ENCODE results near the gene PLCH1. TPM values are rescaled to one million over a fixed set of nuclear protein-coding genes. Genes with fewer than 3 reads are reported as not detected.

The PLCH1 gene
- total and polyA plus RNA-seq, 2 of the 8 experiments (the other 6 are each of a cell fraction or from before 2014, with no cell fraction given), result 5.8 to 17.2 TPM

DNA sequence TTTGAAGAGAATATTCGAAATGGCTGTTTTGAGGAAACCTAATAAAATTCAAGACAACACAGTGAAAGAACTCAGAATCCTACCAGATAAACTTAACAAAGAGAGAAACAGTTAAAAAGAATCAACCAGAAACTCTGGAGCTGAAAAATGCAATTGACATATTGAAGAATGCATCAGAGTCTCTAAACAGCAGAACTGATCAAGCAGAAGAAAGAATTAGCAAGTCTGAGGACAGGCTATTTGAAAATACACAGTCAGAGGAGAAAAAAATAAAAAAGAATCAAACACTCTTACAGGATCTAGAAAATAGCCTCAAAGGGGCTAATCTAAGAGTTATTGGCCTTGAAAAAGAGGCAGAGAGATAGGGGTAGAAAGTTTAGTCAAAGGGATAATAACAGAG lies 47.7 kb upstream of the PLCH1 start:
- POLR2A ChIA-PET (ENCODE audit: partially characterized antibody), result no interaction called here
- no peaks in the 10 kb centered on the region for H3K9me3 ChIP-seq (ENCODE audit: insufficient read depth in 2 of 2, low read depth in 1 of 2, low read length in 1 of 2)
- no peak overlapping the region for H2BK15ac ChIP-seq (ENCODE audit: low read length)
- H3K79me2 ChIP-seq (ENCODE audit: control insufficient read depth in 1 of 2, insufficient read depth in 2 of 2, low read length in 2 of 2), result no peaks in the 10 kb centered on the region
- H3K18ac ChIP-seq (ENCODE audit: extremely low read depth, low read length), result no peak overlapping the region
- H3K4me1 ChIP-seq (replicated peaks in 1 of 4; ENCODE audit: control insufficient read depth in 3 of 4, insufficient read depth in 4 of 4, low read length in 3 of 4), result peaks cover 0 to 7% (median 3%) of the 10 kb centered on the region in 4 experiments; a peak in 4 of 7 replicates
- H4K5ac ChIP-seq (ENCODE audit: insufficient read length, low read depth, low read length), result no peak overlapping the region
- no peak overlapping the region for H4K91ac ChIP-seq (replicated peaks; ENCODE audit: insufficient read length, low read length)
- 94% methylated on average over 1 of the region's 1 CpG; no CpG with 5 or more reads in 1 of the 2 experiments for WGBS, 2 experiments (ENCODE audit: extremely low coverage in 1 of 2, insufficient coverage in 1 of 2, insufficient read length in 1 of 2, insufficient replicate concordance in 2 of 2, low coverage in 1 of 2, low lambda C conversion rate in 2 of 2, missing lambda C conversion rate in 1 of 2)
- no peak overlapping the region for H3K4ac ChIP-seq (replicated peaks; ENCODE audit: insufficient read length, low read depth, low read length)
- H3K23me2 ChIP-seq (ENCODE audit: low read depth, low read length), result no peaks in the 10 kb centered on the region
- CTCF ChIA-PET (ENCODE audit: partially characterized antibody), result interaction anchor here (3.9 kb wide), 1 partner anchor 14 kb away, joined by 23 read pairs; the partner anchor contains the start of gene C3orf33
- no peak overlapping the region for H3K4me3 ChIP-seq (ENCODE audit: extremely low read depth in 1 of 4, insufficient read depth in 2 of 4, low read depth in 3 of 4, low read length in 4 of 4)
- H2BK120ac ChIP-seq (replicated peaks; ENCODE audit: low read depth, low read length), result no peak overlapping the region
- H3K27ac ChIP-seq (ENCODE audit: low read depth, low read length), result no peak overlapping the region
- H2BK5ac ChIP-seq (ENCODE audit: low read depth, low read length), result no peak overlapping the region
- no peaks in the 10 kb centered on the region for H3K79me1 ChIP-seq (ENCODE audit: low read depth, low read length)
- H3K36me3 ChIP-seq (ENCODE audit: control insufficient read depth in 2 of 4, insufficient read depth in 4 of 4, low read length in 3 of 4), result no peaks in the 10 kb centered on the region
- H3K23ac ChIP-seq (ENCODE audit: insufficient read length), result no peak overlapping the region
- no peak overlapping the region for H3K9ac ChIP-seq (replicated peaks in 1 of 4; ENCODE audit: extremely low read depth in 1 of 4, low read depth in 3 of 4, low read length in 3 of 4)
- FAIRE-seq (no peak), DNase-seq (ENCODE audit: low read depth in 1 of 2, low spot score in 2 of 2) (no peak)
- no peak overlapping the region for H2AK5ac ChIP-seq (ENCODE audit: low read depth, low read length)
- H3K27me3 ChIP-seq (replicated peaks in 1 of 4; ENCODE audit: control insufficient read depth in 3 of 4, extremely low read depth in 1 of 4, insufficient read depth in 3 of 4, low read length in 3 of 4), result no peaks in the 10 kb centered on the region
- H3K4me2 ChIP-seq (ENCODE audit: insufficient read depth in 1 of 2, low read depth in 2 of 2, low read length in 2 of 2), result no peak overlapping the region
- no peak overlapping the region for H2AFZ ChIP-seq (ENCODE audit: low read length)
- H2BK12ac ChIP-seq (ENCODE audit: low read depth, low read length), result no peak overlapping the region
- H4K8ac ChIP-seq (ENCODE audit: extremely low read depth, insufficient read depth, low read length), result no peak overlapping the region
- H3K14ac ChIP-seq (ENCODE audit: insufficient read length), result no peak overlapping the region
- H4K20me1 ChIP-seq (replicated peaks in 1 of 2; ENCODE audit: control insufficient read depth in 1 of 2, insufficient read depth in 2 of 2, low read length in 2 of 2), result no peaks in the 10 kb centered on the region
- no peak overlapping the region for H2BK20ac ChIP-seq (ENCODE audit: low read length)
- H3K56ac ChIP-seq (replicated peaks; ENCODE audit: insufficient read length, low read depth, low read length), result no peak overlapping the region
- TF ChIP-seq CTBP2 (IDR thresholded peaks at IDR 0.05; ENCODE audit: borderline replicate concordance, insufficient read depth, insufficient read length, low read length), result no peak
- TF ChIP-seq CHD2 (IDR thresholded peaks at IDR 0.05; ENCODE audit: low read length), result no peak
- no peak for TF ChIP-seq TBP (IDR thresholded peaks at IDR 0.05; ENCODE audit: low read depth, low read length)
- TF ChIP-seq SAP30 (IDR thresholded peaks at IDR 0.05; ENCODE audit: insufficient read depth, insufficient replicate concordance, low read length), result no peak
- no peak for TF ChIP-seq CEBPB (IDR thresholded peaks at IDR 0.05; ENCODE audit: low read depth, low read length)
- TF ChIP-seq SP1 (IDR thresholded peaks at IDR 0.05; ENCODE audit: low read depth, low read length), result no peak
- TF ChIP-seq PHF8 (conservative IDR thresholded peaks at IDR 0.05; ENCODE audit: low read depth, low read length), result no peak
- TF ChIP-seq SUZ12 (IDR thresholded peaks at IDR 0.05; ENCODE audit: low read length), result no peak
- no peak for TF ChIP-seq TEAD4 (IDR thresholded peaks at IDR 0.05; ENCODE audit: low read depth, low read length)

Data from H1 (cell line).